IMR-90 (cell line): ENCODE results near the gene VDAC1. TPM values are rescaled to one million over a fixed set of nuclear protein-coding genes. Genes with fewer than 3 reads are reported as not detected.
A peak's percentile ranks its signal among the peaks of the same experiment; 100 is the strongest.

ENCODE experiments used
- ATAC-seq: fragments of 200-7000 bp; cut with Tn5 transposase; 2 replicates; pipeline ENCODE4 v1.9.1; 2020; ENCODE audit warnings: low read depth, mild to moderate bottlenecking, moderate library complexity
- BruUV-seq: library from RNA; stranded (reverse); fragments of 400-500 nt; replicated peaks from 2 replicates; lab custom pipeline; 2021; lab: Mats Ljungman, UMichigan
- CTCF ChIA-PET: fragments of 300-600 bp; formaldehyde crosslinking; extraction: SDS; loops from one replicate; lab custom pipeline; 2021; ENCODE audit warnings: antibody characterized with exemption; lab: Yijun Ruan, JAX
- POLR2A ChIA-PET: fragments of 300-600 bp; sonication (Branson Sonifier 250); formaldehyde crosslinking; loops from one replicate; lab custom pipeline; 2022; ENCODE audit warnings: antibody characterized with exemption; ENCODE audit not compliant: unreplicated experiment; lab: Charles Lee
- DNase-seq: peaks from one replicate; pipeline ENCODE4 v3.0.0; 2013
- H2AFZ ChIP-seq: replicated peaks from 2 replicates; pipeline ENCODE3; 2013; ENCODE audit warnings: low read length, mild to moderate bottlenecking; ENCODE audit not compliant: poor library complexity
- H2AK5ac ChIP-seq: 2 replicates; pipeline ENCODE4 v1.6.1; 2013; ENCODE audit warnings: low read depth, low read length, inconsistent platforms
- H2AK9ac ChIP-seq: replicated peaks from 2 replicates; pipeline ENCODE3; 2013; ENCODE audit warnings: mild to moderate bottlenecking, low read depth, low read length, moderate library complexity; ENCODE audit not compliant: poor library complexity
- H2BK120ac ChIP-seq: 2 replicates; pipeline ENCODE4 v1.6.1; 2013; ENCODE audit warnings: low read depth, low read length, inconsistent platforms
- H2BK15ac ChIP-seq: 3 replicates; pipeline ENCODE4 v1.6.1; 2013; ENCODE audit warnings: low read depth, low read length, inconsistent platforms
- H2BK20ac ChIP-seq: 2 replicates; pipeline ENCODE4 v1.6.1; 2013; ENCODE audit warnings: low read depth, mild to moderate bottlenecking, inconsistent platforms, low read length, moderate library complexity
- H2BK5ac ChIP-seq: 2 replicates; pipeline ENCODE4 v1.6.1; 2013; ENCODE audit warnings: mild to moderate bottlenecking, low read depth, low read length, inconsistent platforms; ENCODE audit not compliant: poor library complexity, severe bottlenecking
- H3K14ac ChIP-seq: replicated peaks from 2 replicates; pipeline ENCODE4 v1.6.1; 2013; ENCODE audit warnings: low read depth, low read length, inconsistent platforms
- H3K18ac ChIP-seq: 2 replicates; pipeline ENCODE4 v1.6.1; 2013; ENCODE audit warnings: low read depth, low read length, control low read depth
- H3K23ac ChIP-seq: 2 replicates; pipeline ENCODE4 v1.6.1; 2013; ENCODE audit warnings: low read depth, low read length, inconsistent platforms
- H3K27ac ChIP-seq: 2 replicates; pipeline ENCODE4 v1.5.1; 2013; ENCODE audit warnings: mild to moderate bottlenecking, control low read depth, low read length; ENCODE audit not compliant: insufficient read depth
- H3K27me3 ChIP-seq: 2 replicates; pipeline ENCODE4 v1.6.1; 2013; ENCODE audit warnings: low read length; ENCODE audit not compliant: control insufficient read depth, insufficient read depth
- H3K36me3 ChIP-seq: 2 replicates; pipeline ENCODE4 v1.6.1; 2013; ENCODE audit warnings: low read length, mixed read lengths; ENCODE audit not compliant: control insufficient read depth, insufficient read depth
- H3K4ac ChIP-seq: 2 replicates; pipeline ENCODE4 v1.6.1; 2013; ENCODE audit warnings: low read depth, low read length, inconsistent platforms
- H3K4me1 ChIP-seq: 2 replicates; pipeline ENCODE4 v1.6.1; 2013; ENCODE audit warnings: low read length, mixed read lengths; ENCODE audit not compliant: control insufficient read depth, insufficient read depth
- H3K4me2 ChIP-seq: 2 replicates; pipeline ENCODE4 v1.6.1; 2013; ENCODE audit warnings: low read depth, mild to moderate bottlenecking, control low read depth, low read length, moderate library complexity
- H3K4me3 ChIP-seq: 2 replicates; pipeline ENCODE4 v1.5.1; 2013; ENCODE audit warnings: low read depth, mild to moderate bottlenecking, control low read depth, low read length, moderate library complexity; ENCODE audit not compliant: insufficient read depth
- H3K56ac ChIP-seq: 2 replicates; pipeline ENCODE4 v1.6.1; 2013; ENCODE audit warnings: low read length, inconsistent platforms; ENCODE audit not compliant: insufficient read depth; ENCODE audit errors: extremely low read depth
- H3K79me1 ChIP-seq, 2 experiments: 2 replicates each; pipeline ENCODE4 v1.6.1; 2013; ENCODE audit warnings: low read length in 2 of 2, inconsistent platforms in 1 of 2, low read depth in 1 of 2
- H3K9ac ChIP-seq: 2 replicates; pipeline ENCODE4 v1.6.1; 2013; ENCODE audit warnings: low read depth, low read length, control low read depth
- H3K9me1 ChIP-seq: 2 replicates; pipeline ENCODE4 v1.6.1; 2013; ENCODE audit warnings: low read length, inconsistent platforms; ENCODE audit not compliant: insufficient read depth
- H3K9me3 ChIP-seq: 2 replicates; pipeline ENCODE4 v1.6.1; 2013; ENCODE audit warnings: low read length; ENCODE audit not compliant: control insufficient read depth, insufficient read depth
- H4K20me1 ChIP-seq: 2 replicates; pipeline ENCODE4 v1.6.1; 2013; ENCODE audit warnings: low read length, inconsistent platforms; ENCODE audit not compliant: insufficient read depth
- H4K5ac ChIP-seq: 2 replicates; pipeline ENCODE4 v1.6.1; 2013; ENCODE audit warnings: mild to moderate bottlenecking, low read depth, low read length, control low read depth
- H4K8ac ChIP-seq, 2 experiments: 2 replicates each; pipeline ENCODE4 v1.6.1; 2013; ENCODE audit warnings: low read depth in 2 of 2, low read length in 2 of 2, control low read depth in 1 of 2, inconsistent platforms in 1 of 2
- H4K91ac ChIP-seq: 2 replicates; pipeline ENCODE4 v1.6.1; 2013; ENCODE audit warnings: low read depth, low read length, inconsistent platforms; ENCODE audit not compliant: insufficient read depth
- FOS ChIP-seq: fragments of 150-350 bp; IDR thresholded peaks from 2 replicates; pipeline ENCODE4 v1.6.1; 2016; ENCODE audit warnings: low read depth, low read length
- MAZ ChIP-seq: IDR thresholded peaks from 2 replicates; pipeline ENCODE4 v1.6.1; 2012; ENCODE audit warnings: low read depth, mild to moderate bottlenecking, low read length, improper control_type of control experiment, moderate library complexity, borderline replicate concordance
- WGBS, 2 experiments: methylation state at CpG; one replicate each; pipeline versions ENCODE4 v1.1.5 to v1.1.7; 2013; ENCODE audit warnings: missing lambda C conversion rate in 2 of 2; ENCODE audit not compliant: insufficient read length in 1 of 2; ENCODE audit errors: extremely low coverage in 2 of 2; 5-methylcytosine and 5-hydroxymethylcytosine counted together
- dilution Hi-C: fragments of 300-500 bp; cut with HindIII; formaldehyde crosslinking; loops from one replicate; pipeline ENCODE4 v1.14.3; 2018; ENCODE audit warnings: low sequenced_read_pairs; ENCODE audit not compliant: unreplicated experiment
- in situ Hi-C: fragments of 300-500 bp; cut with MboI; formaldehyde crosslinking; loops from 3 replicates; pipeline ENCODE4 v1.14.3; 2019; ENCODE audit warnings: low sequenced_read_pairs, inconsistent platforms, mixed read lengths
- intact Hi-C: fragments of 100-400 bp; cut with micrococcal nuclease; formaldehyde crosslinking; loops from 2 replicates; pipeline ENCODE4 v1.10.0; 2022
- polyA plus RNA-seq, 3 experiments: library from polyadenylated mRNA; depleted of rRNA; stranded (reverse); fragments of >200 nt; gene quantifications; 2 replicates each; pipeline ENCODE4 v1.2.3, GENCODE V29; 2012; ENCODE audit warnings: low replicate concordance in 1 of 3
- total RNA-seq: library from RNA; depleted of rRNA; stranded (reverse); fragments of >200 nt; gene quantifications from 2 replicates; pipeline ENCODE4 v1.2.3, GENCODE V29; 2012

The VDAC1 gene
- total and polyA plus RNA-seq, 2 of the 4 experiments (the other 2 are of a cell fraction), result 289 to 365 TPM

DNA sequence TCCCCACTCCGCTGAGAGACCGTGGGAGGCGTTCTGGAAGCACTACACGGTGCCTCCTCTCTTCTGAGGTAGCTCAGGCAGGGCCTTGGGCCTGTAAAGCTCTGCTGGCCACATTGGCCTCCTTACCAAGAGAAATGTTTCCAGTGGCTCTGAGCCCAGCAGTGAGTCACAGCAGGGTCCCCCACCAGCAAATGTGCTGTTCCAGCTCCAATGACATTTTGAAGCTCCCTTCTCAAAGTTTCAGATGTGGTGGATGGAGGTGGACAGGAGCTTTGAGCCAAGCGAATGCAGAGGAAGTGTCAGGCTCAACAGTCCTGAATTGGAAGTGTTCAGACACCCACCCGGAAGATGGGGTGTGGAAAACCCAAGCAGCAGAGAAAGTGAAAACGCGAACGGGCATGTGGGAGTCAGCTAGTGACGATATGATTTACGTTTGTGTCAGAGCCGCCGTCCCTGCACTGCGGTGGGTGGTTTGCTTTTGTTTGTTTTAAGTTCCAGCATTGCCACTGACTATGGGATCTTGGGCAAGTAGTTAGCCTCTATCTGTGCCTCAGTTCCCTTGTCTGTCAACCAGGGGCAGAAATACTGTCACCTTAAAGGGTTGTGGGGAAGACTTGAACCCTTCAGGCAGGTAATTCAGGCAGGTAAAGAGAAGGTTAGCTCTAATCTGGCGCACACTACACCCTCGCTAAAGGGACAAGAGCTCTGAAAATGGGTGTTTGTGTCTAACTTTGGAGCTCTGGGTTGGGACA, 74.5 kb downstream of the VDAC1 start:
- H4K5ac ChIP-seq, result no peak overlapping the region
- H2AFZ ChIP-seq, result peak overlapping the region; percentile 74
- no peak overlapping the region for H2BK5ac ChIP-seq
- no peak overlapping the region for H2BK120ac ChIP-seq
- DNase-seq (peak; percentile 75), ATAC-seq (peak; percentile 79)
- no peak overlapping the region; the same call in 1 of the 2 replicates for H3K4me3 ChIP-seq
- no peaks in the 10 kb centered on the region for H3K79me1 ChIP-seq
- H3K9ac ChIP-seq, result no peak overlapping the region
- TF ChIP-seq MAZ, result 0 out of 2 replicates have a peak, but pooled peaks have one; percentile 15
- no peak for TF ChIP-seq FOS
- no peak overlapping the region for H3K4ac ChIP-seq
- no peak overlapping the region for H3K27ac ChIP-seq
- in situ Hi-C loops (no loop called here), dilution Hi-C loops (no loop called here), intact Hi-C loops (no loop called here)
- no peak overlapping the region for H3K18ac ChIP-seq
- H3K36me3 ChIP-seq, result no peaks in the 10 kb centered on the region
- H2BK20ac ChIP-seq, result no peak overlapping the region
- H2BK15ac ChIP-seq, result no peak overlapping the region
- BruUV-seq, result no TSS peak
- peak overlapping the region; percentile 78 for H3K4me2 ChIP-seq
- no peak overlapping the region for H4K91ac ChIP-seq
- no peak overlapping the region for H3K23ac ChIP-seq
- no peak overlapping the region for H2AK5ac ChIP-seq
- no peak overlapping the region for H2AK9ac ChIP-seq
- H3K4me1 ChIP-seq, result peaks cover 6% of the 10 kb centered on the region; the same call in 1 of the 2 replicates
- no peaks in the 10 kb centered on the region for H4K20me1 ChIP-seq
- ChIA-PET CTCF (interaction anchor here (1.2 kb wide), 1 partner anchor 507 kb away, joined by 3 read pairs; no protein-coding TSS in a partner anchor), POLR2A (no interaction called here)
- H3K14ac ChIP-seq, result no peak overlapping the region
- H4K8ac ChIP-seq, result 0 out of 4 replicates have a peak overlapping the region, but pooled peaks of 1 of the 2 experiments have one; percentile 2
- H3K9me1 ChIP-seq, result peaks cover 4% of the 10 kb centered on the region
- 46% methylated on average over 2 of the region's 16 CpGs; no CpG with 5 or more reads in 1 of the 2 experiments for WGBS, 2 experiments
- no peak overlapping the region for H3K56ac ChIP-seq
- H3K27me3 ChIP-seq, result peaks cover 45% of the 10 kb centered on the region
- no peaks in the 10 kb centered on the region for H3K9me3 ChIP-seq
